ENCODE results near the gene SPATA3. TPM values are rescaled to one million over a fixed set of nuclear protein-coding genes. Genes with fewer than 3 reads are reported as not detected.

The SPATA3 gene
- total and polyA plus RNA-seq, 2 of the 13 experiments (the other 11 are each of a cell fraction or from before 2014, with no cell fraction given): not detected

GRCh38 chr2:231000211-231000904 lies 4.4 kb downstream of the SPATA3 start (continued):
- TF ChIP-seq RFXANK (CRISPR knock-in tag; IDR thresholded peaks at IDR 0.05): no peak
- TF ChIP-seq, protein P1, sequence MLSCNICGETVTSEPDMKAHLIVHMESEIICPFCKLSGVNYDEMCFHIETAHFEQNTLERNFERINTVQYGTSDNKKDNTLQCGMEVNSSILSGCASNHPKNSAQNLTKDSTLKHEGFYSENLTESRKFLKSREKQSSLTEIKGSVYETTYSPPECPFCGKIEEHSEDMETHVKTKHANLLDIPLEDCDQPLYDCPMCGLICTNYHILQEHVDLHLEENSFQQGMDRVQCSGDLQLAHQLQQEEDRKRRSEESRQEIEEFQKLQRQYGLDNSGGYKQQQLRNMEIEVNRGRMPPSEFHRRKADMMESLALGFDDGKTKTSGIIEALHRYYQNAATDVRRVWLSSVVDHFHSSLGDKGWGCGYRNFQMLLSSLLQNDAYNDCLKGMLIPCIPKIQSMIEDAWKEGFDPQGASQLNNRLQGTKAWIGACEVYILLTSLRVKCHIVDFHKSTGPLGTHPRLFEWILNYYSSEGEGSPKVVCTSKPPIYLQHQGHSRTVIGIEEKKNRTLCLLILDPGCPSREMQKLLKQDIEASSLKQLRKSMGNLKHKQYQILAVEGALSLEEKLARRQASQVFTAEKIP (CRISPR knock-in tag; IDR thresholded peaks at IDR 0.05; ENCODE audit: borderline replicate concordance): no peak
- no peak for TF ChIP-seq SRSF4 (IDR thresholded peaks at IDR 0.05; ENCODE audit: low read depth, low read length, poor library complexity, severe bottlenecking)
- no peak for TF ChIP-seq SMARCC2 (IDR thresholded peaks at IDR 0.05)
- TF ChIP-seq SIX4 (CRISPR knock-in tag; IDR thresholded peaks at IDR 0.05): no peak
- TF ChIP-seq ZNF232 (CRISPR knock-in tag; IDR thresholded peaks at IDR 0.05; ENCODE audit: borderline replicate concordance): no peak
- TF ChIP-seq ZFP41 (CRISPR knock-in tag; IDR thresholded peaks at IDR 0.05; ENCODE audit: borderline replicate concordance): no peak
- no peak for TF ChIP-seq RFX1 (IDR thresholded peaks at IDR 0.05)
- TF ChIP-seq ZKSCAN8 (CRISPR knock-in tag; IDR thresholded peaks at IDR 0.05; ENCODE audit: borderline replicate concordance): 0 out of 2 replicates have a peak, but pooled peaks have one; percentile 42
- no peak for TF ChIP-seq RBM22 (optimal IDR thresholded peaks at IDR 0.05; ENCODE audit: low read length)
- no peak for TF ChIP-seq ATF1 (CRISPR knock-in tag; IDR thresholded peaks at IDR 0.05)
- no peak for TF ChIP-seq CBFB (CRISPR knock-in tag; IDR thresholded peaks at IDR 0.05)
- no peak for TF ChIP-seq IRF2 (CRISPR knock-in tag; IDR thresholded peaks at IDR 0.05)
- no peak for TF ChIP-seq CERS6 (CRISPR knock-in tag; IDR thresholded peaks at IDR 0.05)
- TF ChIP-seq ZNF354B (CRISPR knock-in tag; IDR thresholded peaks at IDR 0.05): no peak
- no peak for TF ChIP-seq CENPX (CRISPR knock-in tag; IDR thresholded peaks at IDR 0.05)
- no peak for TF ChIP-seq RAD51 (IDR thresholded peaks at IDR 0.05; ENCODE audit: borderline replicate concordance)
- 0 out of 2 replicates have a peak, but pooled peaks have one; percentile 39 for TF ChIP-seq CCDC6 (CRISPR knock-in tag; IDR thresholded peaks at IDR 0.05)
- TF ChIP-seq ZSCAN25 (CRISPR knock-in tag; IDR thresholded peaks at IDR 0.05): no peak
- no peak for TF ChIP-seq RNF2 (conservative IDR thresholded peaks at IDR 0.05; ENCODE audit: low read depth)
- TF ChIP-seq MYNN (CRISPR knock-in tag; IDR thresholded peaks at IDR 0.05; ENCODE audit: low read depth): no peak
- TF ChIP-seq ZFY (CRISPR knock-in tag; IDR thresholded peaks at IDR 0.05): 0 out of 2 replicates have a peak, but pooled peaks have one; percentile 34
- no peak for TF ChIP-seq HOXD1 (CRISPR knock-in tag; IDR thresholded peaks at IDR 0.05)
- no peak for TF ChIP-seq ZNF549 (CRISPR knock-in tag; IDR thresholded peaks at IDR 0.05)
- no peak for TF ChIP-seq PLRG1 (conservative IDR thresholded peaks at IDR 0.05)
- no peak for TF ChIP-seq ARID2 (CRISPR knock-in tag; IDR thresholded peaks at IDR 0.05; ENCODE audit: borderline replicate concordance)
- TF ChIP-seq TRIM24 (CRISPR knock-in tag; IDR thresholded peaks at IDR 0.05): no peak
- TF ChIP-seq ZNF382 (CRISPR knock-in tag; IDR thresholded peaks at IDR 0.05; ENCODE audit: borderline replicate concordance): no peak
- TF ChIP-seq POGZ (CRISPR knock-in tag; IDR thresholded peaks at IDR 0.05): no peak
- TF ChIP-seq, protein P2, sequence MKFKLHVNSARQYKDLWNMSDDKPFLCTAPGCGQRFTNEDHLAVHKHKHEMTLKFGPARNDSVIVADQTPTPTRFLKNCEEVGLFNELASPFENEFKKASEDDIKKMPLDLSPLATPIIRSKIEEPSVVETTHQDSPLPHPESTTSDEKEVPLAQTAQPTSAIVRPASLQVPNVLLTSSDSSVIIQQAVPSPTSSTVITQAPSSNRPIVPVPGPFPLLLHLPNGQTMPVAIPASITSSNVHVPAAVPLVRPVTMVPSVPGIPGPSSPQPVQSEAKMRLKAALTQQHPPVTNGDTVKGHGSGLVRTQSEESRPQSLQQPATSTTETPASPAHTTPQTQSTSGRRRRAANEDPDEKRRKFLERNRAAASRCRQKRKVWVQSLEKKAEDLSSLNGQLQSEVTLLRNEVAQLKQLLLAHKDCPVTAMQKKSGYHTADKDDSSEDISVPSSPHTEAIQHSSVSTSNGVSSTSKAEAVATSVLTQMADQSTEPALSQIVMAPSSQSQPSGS (CRISPR knock-in tag; IDR thresholded peaks at IDR 0.05): no peak
- TF ChIP-seq ZNF567 (CRISPR knock-in tag; IDR thresholded peaks at IDR 0.05; ENCODE audit: borderline replicate concordance): no peak
